Vagina (tissue), 2 donors: ENCODE results near the gene KRT2. TPM values are rescaled to one million over a fixed set of nuclear protein-coding genes. Genes with fewer than 3 reads are reported as not detected.
A peak's percentile ranks its signal among the peaks of the same experiment; 100 is the strongest.

Experiments
- DNase-seq, 2 donors: peaks; one replicate each; pipeline ENCODE4 v3.0.0-alpha.2; 2017; ENCODE audit errors: extremely low spot score in 2 of 2
- H3K27ac ChIP-seq: fragments of 200-600 bp; sonication (generic); one replicate; pipeline ENCODE4 v1.5.1; 2019
- H3K27me3 ChIP-seq: fragments of 200-600 bp; sonication (generic); one replicate; pipeline ENCODE4 v1.5.1; 2019
- H3K36me3 ChIP-seq, 2 donors: fragments of 200-600 bp; sonication (generic); one replicate each; pipeline ENCODE4 v1.5.1; 2017 to 2019
- H3K4me1 ChIP-seq: fragments of 200-600 bp; sonication (generic); one replicate; pipeline ENCODE4 v1.5.1; 2019
- H3K4me3 ChIP-seq, 2 donors: fragments of 200-600 bp; sonication (generic); 1 replicate in 1 of 2; 2 replicates in 1 of 2; pipeline ENCODE4 v1.5.1; 2016 to 2019
- H3K9me3 ChIP-seq: fragments of 200-600 bp; sonication (generic); one replicate; pipeline ENCODE4 v1.5.1; 2019
- CTCF ChIP-seq, 3 experiments: fragments of 450-650 bp in 2 of 3; fragments of 200-600 bp in 1 of 3; sonication (generic) in 1 of 3; IDR thresholded peaks; one replicate each; pipeline ENCODE4 v1.5.1; 2017 to 2019; ENCODE audit warnings: antibody characterized with exemption in 3 of 3, mild to moderate bottlenecking in 2 of 3, moderate library complexity in 2 of 3
- POLR2A ChIP-seq, 2 donors: fragments of 450-650 bp; IDR thresholded peaks; one replicate each; pipeline ENCODE4 v1.6.1; 2017; ENCODE audit warnings: antibody characterized with exemption in 2 of 2, mild to moderate bottlenecking in 2 of 2, moderate library complexity in 2 of 2
- POLR2AphosphoS5 ChIP-seq, 2 donors: sonication (generic); formaldehyde crosslinking; IDR thresholded peaks; one replicate each; pipeline ENCODE4 v1.9.0; 2017; ENCODE audit warnings: antibody characterized with exemption in 2 of 2, mild to moderate bottlenecking in 2 of 2, low read depth in 1 of 2; ENCODE audit not compliant: insufficient read depth in 1 of 2
- intact Hi-C: fragments of 100-400 bp; cut with DNase I; formaldehyde crosslinking; loops from one replicate; pipeline ENCODE4 v1.15.1; 2023
- total RNA-seq: library from RNA; depleted of rRNA; stranded (reverse); fragments of >200 nt; gene quantifications from one replicate; pipeline ENCODE4 v1.2.3, GENCODE V29; 2016

Gene KRT2
- total RNA-seq, 1 donor from 2014 or later = 2.0 TPM

DNA sequence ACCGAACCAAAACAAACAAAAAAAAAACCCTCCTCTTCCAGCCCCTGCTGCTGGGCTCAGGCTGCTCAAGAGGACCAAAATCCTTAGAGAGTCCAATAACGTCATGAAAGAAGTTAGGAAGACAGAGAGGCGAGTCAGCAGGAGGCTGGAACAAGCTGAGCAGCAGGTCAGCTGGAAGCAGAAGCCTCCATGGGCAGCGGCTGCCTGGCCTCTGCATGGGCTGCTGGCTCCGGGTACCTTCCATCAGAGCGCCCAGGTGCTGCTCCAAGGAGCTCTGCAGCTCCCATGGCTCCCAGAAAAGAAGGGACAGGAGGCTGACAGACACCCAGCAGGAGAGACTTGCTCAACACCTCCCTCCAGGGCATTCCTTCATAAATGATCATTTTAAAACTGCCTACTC lies 3.2 kb upstream of the KRT2 start:
- H3K9me3 ChIP-seq = no peaks in the 10 kb centered on the region
- H3K27me3 ChIP-seq = no peaks in the 10 kb centered on the region
- no peaks in the 10 kb centered on the region for H3K36me3 ChIP-seq
- TF ChIP-seq POLR2AphosphoS5 (IDR thresholded peaks at IDR 0.05; ENCODE audit: insufficient read depth in 1 of 2, low read depth in 1 of 2) (no peak), POLR2A (IDR thresholded peaks at IDR 0.05) (no peak), CTCF (IDR thresholded peaks at IDR 0.05) (no peak)
- no peak overlapping the region for H3K4me3 ChIP-seq
- H3K27ac ChIP-seq = no peak overlapping the region
- intact Hi-C loops = no loop called here
- H3K4me1 ChIP-seq = peaks cover 4% of the 10 kb centered on the region
- DNase-seq = peak in 1 of 2 donors; percentile 12

DNA sequence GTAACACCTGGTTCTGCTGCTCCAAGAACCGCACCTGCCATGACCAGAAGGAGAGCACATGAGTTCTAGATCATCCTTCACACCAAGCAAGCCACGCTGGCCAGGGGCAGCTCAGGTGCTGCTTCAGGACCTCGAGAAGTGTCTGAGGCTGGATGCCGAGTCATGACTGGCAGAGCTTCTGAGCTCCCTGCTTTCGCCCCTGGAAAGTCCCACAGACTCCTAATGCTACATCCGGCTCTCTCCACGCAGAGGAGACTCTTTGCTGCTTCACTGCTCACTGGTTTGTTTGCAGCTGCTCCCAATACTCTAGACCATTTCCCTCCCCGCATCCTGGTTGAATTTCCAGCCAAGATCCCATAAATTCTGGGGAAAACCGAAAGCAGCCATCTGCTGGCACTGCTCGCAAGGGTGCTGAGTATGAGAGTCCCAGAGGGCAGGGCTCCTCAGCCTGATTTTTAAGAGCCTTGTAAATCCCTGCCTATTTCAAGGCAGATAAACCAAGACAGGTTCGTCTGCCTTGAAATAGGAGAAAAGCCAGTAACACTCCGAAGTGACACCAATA lies 1.4 kb downstream of the KRT2 start:
- Histone ChIP-seq H3K4me3 (peak overlapping the region; percentile 8 to 20), H3K27ac (peak overlapping the region; percentile 37), H3K9me3 (no peaks in the 10 kb centered on the region), H3K4me1 (peaks cover 8% of the 10 kb centered on the region), H3K27me3 (no peaks in the 10 kb centered on the region), H3K36me3 (no peaks in the 10 kb centered on the region)
- peak; percentile 88 to 94 for DNase-seq
- TF ChIP-seq POLR2A (IDR thresholded peaks at IDR 0.05) = no peak
- no peak for TF ChIP-seq CTCF (IDR thresholded peaks at IDR 0.05)
- TF ChIP-seq POLR2AphosphoS5 (IDR thresholded peaks at IDR 0.05; ENCODE audit: insufficient read depth in 1 of 2, low read depth in 1 of 2) = peak; percentile 44 to 71
- intact Hi-C loops = no loop called here

DNA sequence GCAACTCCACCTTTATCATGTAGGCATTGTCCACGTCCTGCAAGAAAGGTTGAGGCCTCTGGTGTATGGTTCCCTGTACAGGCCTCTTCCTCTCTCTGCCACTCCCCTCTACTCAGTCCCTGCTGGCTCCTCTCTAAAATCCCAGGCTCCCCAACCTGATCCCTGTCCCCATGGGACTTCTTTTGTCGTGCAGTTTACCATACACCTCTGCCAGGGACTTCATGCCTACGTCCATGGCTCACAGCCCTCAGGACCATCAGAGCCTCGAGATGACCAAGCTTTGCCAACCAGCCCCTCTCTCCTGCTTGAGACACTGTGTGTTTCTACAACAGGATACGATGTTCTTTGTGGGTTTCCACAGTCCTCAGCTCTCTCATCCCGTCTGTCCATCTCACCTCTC lies 2.9 kb downstream of the KRT2 start:
- no peak overlapping the region for H3K4me3 ChIP-seq
- H3K36me3 ChIP-seq = no peaks in the 10 kb centered on the region
- peak; percentile 49 to 58 for DNase-seq
- TF ChIP-seq POLR2A (IDR thresholded peaks at IDR 0.05) (no peak), CTCF (IDR thresholded peaks at IDR 0.05) (no peak), POLR2AphosphoS5 (IDR thresholded peaks at IDR 0.05; ENCODE audit: insufficient read depth in 1 of 2, low read depth in 1 of 2) (no peak)
- no peaks in the 10 kb centered on the region for H3K27me3 ChIP-seq
- H3K9me3 ChIP-seq = no peaks in the 10 kb centered on the region
- no peak overlapping the region for H3K27ac ChIP-seq
- peaks cover 8% of the 10 kb centered on the region for H3K4me1 ChIP-seq
- intact Hi-C loops = no loop called here

GRCh38 chr12:52648012-52648550 lies 3.9 kb downstream of the KRT2 start:
- no peaks in the 10 kb centered on the region for H3K36me3 ChIP-seq
- H3K4me1 ChIP-seq = peaks cover 8% of the 10 kb centered on the region
- intact Hi-C loops = no loop called here
- no peak overlapping the region for H3K27ac ChIP-seq
- TF ChIP-seq CTCF (IDR thresholded peaks at IDR 0.05) = no peak
- TF ChIP-seq POLR2A (IDR thresholded peaks at IDR 0.05) = no peak
- no peak for TF ChIP-seq POLR2AphosphoS5 (IDR thresholded peaks at IDR 0.05; ENCODE audit: insufficient read depth in 1 of 2, low read depth in 1 of 2)
- H3K9me3 ChIP-seq = no peaks in the 10 kb centered on the region
- no peaks in the 10 kb centered on the region for H3K27me3 ChIP-seq
- H3K4me3 ChIP-seq = no peak overlapping the region
- peak; percentile 67 to 69 for DNase-seq

DNA sequence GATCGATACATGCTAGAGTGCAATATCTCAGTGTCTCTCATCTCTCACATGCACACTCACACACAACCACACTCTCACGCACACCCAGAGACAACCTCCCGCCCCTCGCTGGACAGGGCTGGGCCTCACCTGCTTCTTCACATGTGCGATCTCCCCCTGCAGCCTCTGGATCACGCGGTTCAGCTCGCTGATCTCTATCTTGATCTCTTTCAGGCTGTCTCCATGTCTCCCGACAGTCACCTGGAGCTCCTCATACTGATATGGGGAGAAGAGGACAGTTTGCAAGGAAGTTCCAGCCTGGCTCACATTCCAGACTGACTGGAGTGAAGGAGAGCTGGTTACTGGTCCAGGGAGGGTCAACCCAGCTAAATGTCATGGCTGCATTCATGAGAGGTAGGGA lies 4.4 kb downstream of the KRT2 start:
- no peak overlapping the region for H3K4me3 ChIP-seq
- DNase-seq = peak; percentile 47 to 74
- intact Hi-C loops = no loop called here
- no peaks in the 10 kb centered on the region for H3K36me3 ChIP-seq
- H3K27ac ChIP-seq = no peak overlapping the region
- no peaks in the 10 kb centered on the region for H3K9me3 ChIP-seq
- no peak for TF ChIP-seq CTCF (IDR thresholded peaks at IDR 0.05)
- TF ChIP-seq POLR2AphosphoS5 (IDR thresholded peaks at IDR 0.05; ENCODE audit: insufficient read depth in 1 of 2, low read depth in 1 of 2) = no peak
- TF ChIP-seq POLR2A (IDR thresholded peaks at IDR 0.05) = no peak
- no peaks in the 10 kb centered on the region for H3K27me3 ChIP-seq
- H3K4me1 ChIP-seq = peaks cover 8% of the 10 kb centered on the region
